ENCODE measurements around the gene SPECC1. TPM values are rescaled to one million over a fixed set of nuclear protein-coding genes. Genes with fewer than 3 reads are reported as not detected.
A peak's percentile ranks its signal among the peaks of the same experiment; 100 is the strongest.

SPECC1 gene
- total RNA-seq, 1 donor from 2014 or later: 93.1 TPM

DNA sequence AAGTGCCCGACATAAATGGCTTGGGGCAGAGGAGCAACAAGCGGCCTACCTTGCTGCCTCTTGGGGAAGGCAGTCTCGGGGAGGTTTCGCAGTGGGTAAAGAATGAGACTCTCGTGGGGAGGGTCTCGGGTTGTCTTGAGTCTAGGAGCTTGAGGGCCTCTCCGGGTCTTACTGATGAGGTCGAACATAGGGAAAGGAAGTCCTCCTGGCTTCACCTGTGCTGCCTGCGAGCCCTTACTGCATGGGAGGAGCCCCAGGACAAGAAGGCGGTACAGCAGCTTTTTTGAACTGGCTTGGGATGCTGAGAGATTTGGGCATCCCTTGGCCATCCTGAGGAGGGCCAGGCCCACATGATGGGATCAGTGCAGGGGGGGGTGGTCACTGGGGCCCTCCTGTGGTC is 71.4 kb downstream of the SPECC1 start:
- no peak overlapping the region for H3K27ac Mint-ChIP-seq
- peaks cover 5% of the 10 kb centered on the region for H3K27me3 Mint-ChIP-seq (ENCODE audit: insufficient read depth, low read depth)
- no peaks in the 10 kb centered on the region for H3K27me3 ChIP-seq
- no peaks in the 10 kb centered on the region for H3K36me3 Mint-ChIP-seq
- H3K36me3 ChIP-seq: no peaks in the 10 kb centered on the region
- H3F3A ChIP-seq (ENCODE audit: low read depth): peaks cover 4% of the 10 kb centered on the region
- H3K9me3 Mint-ChIP-seq: no peaks in the 10 kb centered on the region
- H2AFZ ChIP-seq (replicated peaks): peak overlapping the region; percentile 34
- TF ChIP-seq EZH2 (IDR thresholded peaks at IDR 0.05) (no peak), EZH2phosphoT487 (IDR thresholded peaks at IDR 0.05) (no peak)
- TF ChIP-seq, protein P1, sequence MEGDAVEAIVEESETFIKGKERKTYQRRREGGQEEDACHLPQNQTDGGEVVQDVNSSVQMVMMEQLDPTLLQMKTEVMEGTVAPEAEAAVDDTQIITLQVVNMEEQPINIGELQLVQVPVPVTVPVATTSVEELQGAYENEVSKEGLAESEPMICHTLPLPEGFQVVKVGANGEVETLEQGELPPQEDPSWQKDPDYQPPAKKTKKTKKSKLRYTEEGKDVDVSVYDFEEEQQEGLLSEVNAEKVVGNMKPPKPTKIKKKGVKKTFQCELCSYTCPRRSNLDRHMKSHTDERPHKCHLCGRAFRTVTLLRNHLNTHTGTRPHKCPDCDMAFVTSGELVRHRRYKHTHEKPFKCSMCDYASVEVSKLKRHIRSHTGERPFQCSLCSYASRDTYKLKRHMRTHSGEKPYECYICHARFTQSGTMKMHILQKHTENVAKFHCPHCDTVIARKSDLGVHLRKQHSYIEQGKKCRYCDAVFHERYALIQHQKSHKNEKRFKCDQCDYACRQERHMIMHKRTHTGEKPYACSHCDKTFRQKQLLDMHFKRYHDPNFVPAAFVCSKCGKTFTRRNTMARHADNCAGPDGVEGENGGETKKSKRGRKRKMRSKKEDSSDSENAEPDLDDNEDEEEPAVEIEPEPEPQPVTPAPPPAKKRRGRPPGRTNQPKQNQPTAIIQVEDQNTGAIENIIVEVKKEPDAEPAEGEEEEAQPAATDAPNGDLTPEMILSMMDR (IDR thresholded peaks at IDR 0.05): no peak
- H4K20me1 ChIP-seq (ENCODE audit: low read depth): no peaks in the 10 kb centered on the region
- H3K4me1 Mint-ChIP-seq: peaks cover 21% of the 10 kb centered on the region
- H3K4me3 Mint-ChIP-seq: no peak overlapping the region
- H3K4me3 ChIP-seq: no peak overlapping the region
- H3K4me2 ChIP-seq: no peak overlapping the region
- H3K9me3 ChIP-seq (ENCODE audit: low read depth): no peaks in the 10 kb centered on the region
- no peak for DNase-seq (ENCODE audit: low spot score)
- H3K27ac ChIP-seq: no peak overlapping the region
- H3K4me1 ChIP-seq: peaks cover 9% of the 10 kb centered on the region
- H3K9ac ChIP-seq: no peak overlapping the region
- H3K79me2 ChIP-seq (ENCODE audit: low read depth): no peaks in the 10 kb centered on the region

DNA sequence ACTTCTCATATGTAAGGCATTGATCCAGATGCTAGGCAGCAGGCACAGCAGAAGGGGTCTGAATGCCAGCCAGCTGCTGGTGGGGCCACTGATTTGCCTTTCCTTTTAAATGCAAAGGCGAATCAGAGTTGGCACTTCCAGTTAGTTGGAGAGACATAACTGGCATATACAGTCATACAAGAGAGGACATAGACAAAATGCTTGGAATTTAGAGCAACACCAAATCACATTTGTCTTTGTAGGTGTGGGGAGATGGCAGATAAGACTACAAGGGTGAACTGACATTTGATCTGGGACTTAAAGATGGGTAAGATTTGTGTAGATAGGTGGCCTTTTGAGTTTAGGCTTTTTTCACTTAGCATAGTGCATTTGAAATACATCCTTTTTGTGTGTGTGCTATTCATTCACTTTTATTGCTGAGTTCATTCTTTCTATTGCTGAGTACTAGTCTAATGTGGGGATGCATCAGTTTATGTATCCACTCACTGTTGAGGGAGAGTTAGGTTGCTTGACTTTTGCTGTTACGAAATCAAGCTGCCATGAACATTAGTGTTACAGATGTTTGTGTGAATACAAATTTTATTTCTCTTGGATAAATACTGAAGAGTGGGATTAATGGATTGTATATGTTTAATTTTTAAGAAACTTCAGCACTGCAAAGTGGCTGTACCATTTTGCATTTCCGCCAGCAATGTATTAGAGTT is 74.1 kb downstream of the SPECC1 start:
- H3K4me3 ChIP-seq: no peak overlapping the region
- peaks cover 47% of the 10 kb centered on the region for H3K4me1 Mint-ChIP-seq

DNA sequence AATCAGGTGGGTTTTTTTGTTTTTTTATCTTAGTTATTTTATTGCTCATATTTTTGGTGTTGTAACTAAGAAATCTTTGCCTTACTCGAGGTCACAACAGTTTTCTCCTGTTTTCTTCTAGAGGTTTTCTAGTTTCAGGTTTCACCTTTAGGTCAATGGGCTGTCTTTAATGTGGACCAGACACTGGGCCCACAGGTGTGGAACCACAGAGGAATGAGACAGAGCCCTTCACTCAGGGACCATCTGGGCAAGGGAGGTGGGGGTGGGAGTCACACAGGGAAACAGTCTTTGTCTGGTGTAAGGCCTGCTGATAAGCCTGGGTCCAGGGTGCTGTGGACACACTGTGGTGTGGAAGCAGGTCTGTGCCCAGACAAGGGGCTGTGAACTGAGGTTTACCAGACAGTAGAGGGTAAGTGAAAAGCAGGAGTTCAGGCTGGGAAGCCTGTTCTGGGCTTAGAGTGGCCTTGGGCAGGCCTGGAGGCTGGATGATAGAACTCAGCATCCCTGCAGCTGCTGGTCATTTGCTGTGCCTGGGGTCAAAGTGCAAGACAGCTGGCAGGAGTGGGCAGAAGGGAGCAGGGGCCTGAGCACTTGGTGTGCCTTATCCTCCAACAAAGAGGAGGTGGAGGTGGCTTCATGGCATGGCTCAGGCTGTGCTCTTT is 75.6 kb downstream of the SPECC1 start:
- Mint-ChIP-seq H3K4me1 (peaks cover 47% of the 10 kb centered on the region), H3K9me3 (no peaks in the 10 kb centered on the region), H3K27ac (peak overlapping the region; percentile 96), H3K4me3 (no peak overlapping the region), H3K27me3 (ENCODE audit: insufficient read depth, low read depth) (peaks cover 11% of the 10 kb centered on the region), H3K36me3 (no peaks in the 10 kb centered on the region)
- peaks cover 5% of the 10 kb centered on the region for H3F3A ChIP-seq (ENCODE audit: low read depth)
- no peak overlapping the region for H3K4me3 ChIP-seq
- H3K4me1 ChIP-seq: peaks cover 19% of the 10 kb centered on the region
- no peaks in the 10 kb centered on the region for H3K36me3 ChIP-seq
- no peak overlapping the region for H3K9ac ChIP-seq
- H3K4me2 ChIP-seq: peak overlapping the region; percentile 21
- H3K27ac ChIP-seq: no peak overlapping the region
- H3K79me2 ChIP-seq (ENCODE audit: low read depth): no peaks in the 10 kb centered on the region
- H4K20me1 ChIP-seq (ENCODE audit: low read depth): no peaks in the 10 kb centered on the region
- TF ChIP-seq EZH2phosphoT487 (IDR thresholded peaks at IDR 0.05) (no peak), EZH2 (IDR thresholded peaks at IDR 0.05) (no peak)
- TF ChIP-seq, protein P1 (IDR thresholded peaks at IDR 0.05): no peak
- no peak for DNase-seq (ENCODE audit: low spot score)
- H2AFZ ChIP-seq (replicated peaks): peak overlapping the region; percentile 8
- H3K9me3 ChIP-seq (ENCODE audit: low read depth): no peaks in the 10 kb centered on the region
- H3K27me3 ChIP-seq: no peaks in the 10 kb centered on the region

More for the DNA sequence above, 74.1 kb downstream of the SPECC1 start:
- peaks cover 19% of the 10 kb centered on the region for H3K4me1 ChIP-seq
- TF ChIP-seq EZH2 (IDR thresholded peaks at IDR 0.05) (no peak), EZH2phosphoT487 (IDR thresholded peaks at IDR 0.05) (no peak)
- TF ChIP-seq, protein P1 (IDR thresholded peaks at IDR 0.05): no peak
- peaks cover 5% of the 10 kb centered on the region for H3F3A ChIP-seq (ENCODE audit: low read depth)
- Mint-ChIP-seq H3K27ac (no peak overlapping the region), H3K36me3 (no peaks in the 10 kb centered on the region), H3K27me3 (ENCODE audit: insufficient read depth, low read depth) (peaks cover 8% of the 10 kb centered on the region), H3K4me3 (no peak overlapping the region), H3K9me3 (no peaks in the 10 kb centered on the region)
- no peak for DNase-seq (ENCODE audit: low spot score)
- no peaks in the 10 kb centered on the region for H4K20me1 ChIP-seq (ENCODE audit: low read depth)
- H3K27me3 ChIP-seq: no peaks in the 10 kb centered on the region
- H3K27ac ChIP-seq: no peak overlapping the region
- H3K9ac ChIP-seq: no peak overlapping the region
- H3K36me3 ChIP-seq: no peaks in the 10 kb centered on the region
- no peak overlapping the region for H3K4me2 ChIP-seq
- H2AFZ ChIP-seq (replicated peaks): no peak overlapping the region
- no peaks in the 10 kb centered on the region for H3K79me2 ChIP-seq (ENCODE audit: low read depth)
- H3K9me3 ChIP-seq (ENCODE audit: low read depth): no peaks in the 10 kb centered on the region
